D721Med (cell line): ENCODE results near the gene GALNT18.

Source experiments
- DNase-seq: peaks from one replicate; pipeline ENCODE4 v3.0.0; 2011; ENCODE audit warnings: low spot score; ENCODE audit not compliant: insufficient read length
- FAIRE-seq: peaks from 2 replicates; lab custom pipeline; 2011; peaks lifted over from hg19 to GRCh38; lab: Jason Lieb, UNC
- CTCF ChIP-seq: IDR thresholded peaks from 2 replicates; pipeline ENCODE4 v1.5.1; 2012; ENCODE audit warnings: mild to moderate bottlenecking, control low read depth; ENCODE audit not compliant: insufficient read depth; ENCODE audit errors: missing control alignments

Gene GALNT18

GRCh38 chr11:11441516-11441915 lies 180.3 kb downstream of the GALNT18 start:
- no peak for TF ChIP-seq CTCF
- FAIRE-seq (no peak), DNase-seq (no peak)

- no peak for FAIRE-seq
These were observed 180.7 kb downstream of the GALNT18 start for GRCh38 chr11:11441091-11441490.

GRCh38 chr11:11440144-11440543 lies 181.7 kb downstream of the GALNT18 start:
- DNase-seq (no peak), FAIRE-seq (no peak)
- TF ChIP-seq CTCF: no peak

More at GRCh38 chr11:11441091-11441490, 180.7 kb downstream of the GALNT18 start:
- no peak for DNase-seq
- no peak for TF ChIP-seq CTCF

- no peak for FAIRE-seq
- no peak for DNase-seq
- no peak for TF ChIP-seq CTCF
These were observed 182.2 kb downstream of the GALNT18 start for GRCh38 chr11:11439591-11439990.

- TF ChIP-seq CTCF: no peak
- no peak for FAIRE-seq
- DNase-seq: no peak
These were observed 185.0 kb downstream of the GALNT18 start for GRCh38 chr11:11436715-11437313.

GRCh38 chr11:11435635-11436034 lies 186.2 kb downstream of the GALNT18 start:
- no peak for TF ChIP-seq CTCF
- FAIRE-seq (no peak), DNase-seq (no peak)

- TF ChIP-seq CTCF: no peak
- DNase-seq (no peak), FAIRE-seq (no peak)
These were observed 187.8 kb downstream of the GALNT18 start for GRCh38 chr11:11433960-11434359.
